ENCODE measurements around the gene GCM1. TPM values are rescaled to one million over a fixed set of nuclear protein-coding genes. Genes with fewer than 3 reads are reported as not detected.

The GCM1 gene
- total RNA-seq, 8 experiments from 2014 or later, result 0.05 to 0.52 (median 0.10) TPM; not detected in 1

DNA sequence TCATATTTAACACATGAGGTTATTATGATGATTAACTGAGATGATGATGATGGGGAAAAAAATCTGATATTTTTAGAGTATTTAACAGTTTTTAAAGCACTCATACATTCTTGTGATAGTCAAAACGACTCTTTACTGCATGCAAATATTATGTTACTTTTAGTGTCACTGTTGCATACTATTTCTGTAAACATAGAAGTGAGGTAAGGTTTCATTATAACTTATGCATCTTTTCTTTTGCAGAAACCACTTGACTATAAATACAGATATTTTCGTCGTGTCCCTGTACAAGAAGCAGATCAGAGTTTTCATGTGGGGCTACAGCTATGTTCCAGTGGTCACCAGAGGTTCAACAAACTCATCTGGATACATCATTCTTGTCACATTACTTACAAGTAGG lies 53.4 kb downstream of the GCM1 start:
- Histone ChIP-seq H3K4me1 (replicated peaks in 1 of 2) (no peaks in the 10 kb centered on the region), H3K27ac (no peak overlapping the region), H3K4me3 (no peak overlapping the region)
- no peak for ATAC-seq (replicated peaks in 6 of 8)
- WGBS, 10 experiments, result 29 to 100% (median 80%) methylated on average over 1 to 3 of the region's 3 CpGs; no CpG with 5 or more reads in 2 of the 10 experiments
- in situ Hi-C loops (cut with MboI; ENCODE audit: low pct_unique_long_range_greater_than_20kb in 2 of 9, low sequenced_read_pairs in 9 of 9, unreplicated experiment in 9 of 9), result no loop called here

DNA sequence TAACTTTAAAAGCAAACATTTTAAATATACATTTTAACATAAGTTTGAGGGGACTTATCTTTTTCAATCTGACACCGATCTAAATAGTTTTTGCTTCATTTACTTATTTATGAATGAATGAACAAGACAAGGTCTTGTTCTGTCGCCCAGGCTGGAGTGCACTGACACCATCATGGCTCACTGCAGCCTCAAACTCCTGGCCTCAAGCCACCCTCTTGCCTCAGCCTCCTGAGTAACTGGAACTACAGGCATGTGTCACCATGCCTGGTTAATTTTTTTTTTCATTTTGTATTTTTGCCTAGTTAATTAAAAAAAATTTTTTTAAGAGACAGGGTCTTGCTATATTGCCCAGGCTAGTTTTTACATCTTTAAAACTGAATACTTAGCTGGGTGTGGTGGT lies 58.1 kb downstream of the GCM1 start:
- no peak overlapping the region for H3K27ac ChIP-seq
- WGBS, 10 experiments, result 22 to 100% (median 67%) methylated on average over 1 to 2 of the region's 2 CpGs; no CpG with 5 or more reads in 2 of the 10 experiments
- no peak overlapping the region for H3K4me3 ChIP-seq
- H3K4me1 ChIP-seq (replicated peaks in 1 of 2), result no peaks in the 10 kb centered on the region
- ATAC-seq (replicated peaks in 6 of 8), result no peak
- in situ Hi-C loops (cut with MboI; ENCODE audit: low pct_unique_long_range_greater_than_20kb in 2 of 9, low sequenced_read_pairs in 9 of 9, unreplicated experiment in 9 of 9), result no loop called here

DNA sequence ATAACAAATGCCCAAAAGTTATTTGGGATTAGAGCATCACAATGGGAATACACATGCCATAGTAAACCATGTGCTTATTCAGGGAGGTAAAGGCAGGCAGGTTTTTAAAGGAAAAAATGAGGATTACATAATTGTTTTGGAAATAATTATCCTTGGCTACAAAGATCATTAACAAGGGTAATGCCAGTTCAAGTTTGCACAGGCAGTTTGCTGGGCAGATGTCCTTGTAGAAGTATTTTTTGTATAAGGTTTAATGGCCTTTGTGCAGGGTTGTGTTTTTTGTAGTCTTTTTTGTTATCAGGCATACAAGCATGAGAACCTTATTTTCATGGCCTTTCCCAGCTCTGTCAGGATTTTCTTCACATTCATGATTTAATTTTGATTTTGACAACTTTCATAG lies 58.7 kb downstream of the GCM1 start:
- ATAC-seq (replicated peaks in 6 of 8), result no peak
- H3K27ac ChIP-seq, result no peak overlapping the region
- in situ Hi-C loops (cut with MboI; ENCODE audit: low pct_unique_long_range_greater_than_20kb in 2 of 9, low sequenced_read_pairs in 9 of 9, unreplicated experiment in 9 of 9), result no loop called here
- no peaks in the 10 kb centered on the region for H3K4me1 ChIP-seq (replicated peaks in 1 of 2)
- no peak overlapping the region for H3K4me3 ChIP-seq

DNA sequence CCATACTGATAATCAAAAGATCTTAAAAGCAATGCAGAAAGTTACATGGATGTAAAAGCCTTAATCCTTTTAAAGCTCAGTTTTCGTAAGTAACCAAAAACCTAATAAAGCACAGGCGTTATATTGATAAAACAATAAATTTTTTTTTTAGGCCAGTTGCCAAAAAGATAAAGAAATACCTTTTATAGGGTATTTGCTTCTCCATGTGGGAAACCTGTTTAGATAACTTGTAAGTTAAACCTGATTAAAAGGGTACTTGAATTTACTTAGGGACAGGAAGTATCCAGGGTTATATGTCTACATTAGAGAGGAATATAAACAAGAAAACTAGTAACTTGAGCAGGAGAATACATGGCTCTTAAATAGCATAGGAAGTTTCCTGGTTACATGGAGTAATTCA lies 62.3 kb downstream of the GCM1 start:
- ATAC-seq (replicated peaks in 6 of 8), result no peak
- no peak overlapping the region for H3K27ac ChIP-seq
- H3K4me1 ChIP-seq (replicated peaks in 1 of 2), result no peaks in the 10 kb centered on the region
- no peak overlapping the region for H3K4me3 ChIP-seq
- in situ Hi-C loops (cut with MboI; ENCODE audit: low pct_unique_long_range_greater_than_20kb in 2 of 9, low sequenced_read_pairs in 9 of 9, unreplicated experiment in 9 of 9), result no loop called here
- WGBS, 10 experiments, result 44 to 100% (median 50%) methylated on average over 1 to 2 of the region's 2 CpGs; no CpG with 5 or more reads in 1 of the 10 experiments

DNA sequence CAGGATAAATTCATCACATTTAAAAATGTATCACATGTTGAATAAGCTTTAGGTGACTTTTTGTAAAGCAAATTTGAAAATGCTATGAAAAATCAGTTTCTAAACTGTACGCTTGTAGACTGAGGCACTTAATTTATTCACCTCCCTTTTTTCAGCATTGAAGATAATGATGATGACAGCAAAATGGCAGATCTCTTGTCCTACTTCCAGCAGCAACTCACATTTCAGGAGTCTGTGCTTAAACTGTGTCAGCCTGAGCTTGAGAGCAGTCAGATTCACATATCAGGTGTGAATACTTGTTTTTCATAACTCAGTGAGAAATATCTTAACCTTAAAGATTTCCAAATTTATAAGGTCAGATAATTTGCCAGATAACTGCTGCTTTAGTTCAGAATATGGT lies 67.8 kb downstream of the GCM1 start:
- in situ Hi-C loops (cut with MboI; ENCODE audit: low pct_unique_long_range_greater_than_20kb in 2 of 9, low sequenced_read_pairs in 9 of 9, unreplicated experiment in 9 of 9), result no loop called here
- no peak overlapping the region for H3K4me3 ChIP-seq
- no peaks in the 10 kb centered on the region for H3K4me1 ChIP-seq (replicated peaks in 1 of 2)
- 38 to 100% (median 92%) methylated on average over 1 of the region's 1 CpG; no CpG with 5 or more reads in 1 of the 10 experiments for WGBS, 10 experiments
- no peak for ATAC-seq (replicated peaks in 6 of 8)
- no peak overlapping the region for H3K27ac ChIP-seq

Other genes with a start within 250 kb of the GCM1 start
- not detected for gene GSTA3, start 239.1 kb downstream of the GCM1 start, total RNA-seq
- 100 to 1,000 TPM in 4 of 8 experiments, 10 to 100 TPM in 4; 62.5 to 152 (median 108) TPM for gene GSTA4, start 153.6 kb downstream of the GCM1 start, total RNA-seq
- gene CILK1, start 87.0 kb downstream of the GCM1 start, total RNA-seq, result 10 to 100 TPM in 7 of 8 experiments, 1 to 10 TPM in 1; 9.7 to 26.8 (median 15.9) TPM
- gene FBXO9, start 83.4 kb downstream of the GCM1 start, total RNA-seq, result 10 to 100 TPM; 17.5 to 62.5 (median 27.8) TPM
- 100 to 1,000 TPM in 5 of 8 experiments, 10 to 100 TPM in 3; 75.7 to 201 (median 104) TPM for gene ELOVL5, start 200.1 kb upstream of the GCM1 start, total RNA-seq